Measurements from ENCODE around the gene FAR2.
"Not testable (repeated sequence)": the region's sequence is repeated elsewhere in the genome, so short reads cannot be mapped to it uniquely, and the experiment has no call there.

Gene FAR2

DNA sequence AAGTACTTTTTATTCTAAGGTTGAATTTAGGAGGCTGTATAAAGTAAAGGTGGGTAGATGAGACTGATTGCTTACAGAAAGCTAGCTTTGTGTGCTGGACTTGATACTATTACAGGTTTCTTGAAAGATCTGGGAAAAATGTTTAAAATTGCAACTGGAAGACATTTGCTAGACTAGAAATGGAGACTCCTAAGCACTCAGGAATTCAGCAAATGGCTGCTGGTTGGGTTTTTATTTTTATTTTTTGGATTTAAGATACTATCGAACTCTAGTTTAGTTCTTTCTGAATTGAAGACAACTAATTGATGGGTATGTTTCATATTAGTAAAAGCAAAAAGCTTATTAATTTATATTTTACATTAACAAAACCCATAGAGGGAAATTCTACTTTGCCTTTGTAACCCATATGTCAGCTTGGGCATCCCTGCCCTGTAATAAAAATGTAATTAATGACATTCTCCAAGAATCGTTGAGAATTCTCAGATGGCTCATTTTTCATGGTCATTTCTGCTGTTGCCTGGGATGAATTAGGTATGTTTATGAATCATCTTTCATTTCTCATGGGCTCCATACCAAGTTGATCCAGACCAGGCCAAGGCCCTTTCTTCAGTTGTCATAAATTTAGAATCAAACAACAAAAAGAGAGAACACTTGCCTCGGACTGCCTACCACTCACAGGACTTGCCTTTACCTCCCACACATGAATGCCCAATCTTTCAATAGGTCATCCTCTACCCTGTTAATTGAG lies 129.8 kb downstream of the FAR2 start:
- no peak for DNase-seq (ENCODE audit: low read depth, low spot score)

GRCh38 chr12:29281371-29282005 lies 132.4 kb downstream of the FAR2 start:
- DNase-seq (ENCODE audit: low read depth, low spot score), result no peak

DNA sequence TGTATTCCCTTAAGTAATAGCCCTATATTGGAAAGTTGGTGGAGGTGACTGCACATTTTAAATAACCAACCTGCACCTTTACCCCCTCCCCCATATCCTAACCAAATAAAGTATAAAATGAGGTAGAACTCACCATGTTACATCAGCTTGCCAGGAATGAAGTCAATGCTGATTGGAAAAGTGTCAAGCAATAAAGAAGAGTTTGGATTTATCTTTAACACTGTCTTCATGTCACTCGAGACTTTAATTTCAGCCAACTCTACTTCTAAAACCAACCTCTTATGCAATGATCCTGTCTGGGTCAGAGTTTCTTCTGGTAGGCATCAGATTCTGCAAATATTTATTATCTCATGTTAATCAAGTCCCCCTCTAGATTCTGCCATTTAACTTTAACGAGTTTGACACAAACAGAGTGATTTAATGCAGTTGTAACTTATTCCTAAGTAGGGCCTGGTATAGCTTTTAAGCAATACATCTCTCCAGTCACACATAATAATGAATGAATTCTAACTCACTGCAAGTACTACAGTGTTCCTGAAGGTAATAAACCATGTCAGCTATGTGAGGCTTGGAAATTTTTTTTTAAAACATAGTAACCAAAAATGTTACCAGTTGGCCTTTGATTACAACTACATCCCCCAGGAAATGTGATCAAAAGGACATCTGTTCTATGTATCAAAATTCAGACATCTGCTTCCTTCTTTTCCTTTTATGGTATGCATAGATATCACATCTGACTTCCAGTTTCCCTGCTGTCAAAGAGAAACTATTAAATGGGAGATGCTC lies 133.1 kb downstream of the FAR2 start:
- no peak for DNase-seq (ENCODE audit: low read depth, low spot score)

DNA sequence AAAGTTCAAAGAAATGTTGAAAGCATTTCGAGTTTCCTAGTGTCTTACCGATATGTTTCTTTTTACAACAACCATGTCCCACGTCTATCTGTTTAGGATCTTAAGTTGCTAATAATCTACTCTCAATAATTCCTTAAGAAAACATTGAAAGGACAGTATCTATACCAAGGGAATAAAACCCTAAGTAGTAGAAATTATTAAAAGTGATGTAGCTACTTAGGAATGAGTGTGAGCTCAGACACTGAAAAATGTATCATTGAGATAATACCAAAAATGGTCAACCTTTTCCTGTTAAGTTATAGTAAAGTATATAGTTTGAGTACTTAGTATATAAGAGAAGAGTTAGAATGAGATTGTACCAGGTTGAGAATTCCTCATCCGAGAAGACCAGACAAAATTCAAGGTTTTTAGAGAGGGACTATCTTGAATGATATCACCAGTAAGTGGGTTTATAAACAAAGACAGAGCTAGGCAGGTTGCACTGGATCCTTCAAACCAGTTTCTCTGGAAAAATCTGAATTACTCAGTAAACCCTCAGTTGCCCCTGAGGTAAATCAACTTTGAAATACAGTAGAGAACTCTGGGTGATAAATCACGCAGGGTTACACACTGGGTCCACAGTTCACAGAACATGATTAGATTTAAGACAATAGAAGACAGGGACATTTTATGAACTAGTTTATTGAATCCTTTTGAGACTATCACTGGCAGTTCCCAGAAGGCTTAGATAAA lies 135.1 kb downstream of the FAR2 start:
- no peak for DNase-seq (ENCODE audit: low read depth, low spot score)

DNA sequence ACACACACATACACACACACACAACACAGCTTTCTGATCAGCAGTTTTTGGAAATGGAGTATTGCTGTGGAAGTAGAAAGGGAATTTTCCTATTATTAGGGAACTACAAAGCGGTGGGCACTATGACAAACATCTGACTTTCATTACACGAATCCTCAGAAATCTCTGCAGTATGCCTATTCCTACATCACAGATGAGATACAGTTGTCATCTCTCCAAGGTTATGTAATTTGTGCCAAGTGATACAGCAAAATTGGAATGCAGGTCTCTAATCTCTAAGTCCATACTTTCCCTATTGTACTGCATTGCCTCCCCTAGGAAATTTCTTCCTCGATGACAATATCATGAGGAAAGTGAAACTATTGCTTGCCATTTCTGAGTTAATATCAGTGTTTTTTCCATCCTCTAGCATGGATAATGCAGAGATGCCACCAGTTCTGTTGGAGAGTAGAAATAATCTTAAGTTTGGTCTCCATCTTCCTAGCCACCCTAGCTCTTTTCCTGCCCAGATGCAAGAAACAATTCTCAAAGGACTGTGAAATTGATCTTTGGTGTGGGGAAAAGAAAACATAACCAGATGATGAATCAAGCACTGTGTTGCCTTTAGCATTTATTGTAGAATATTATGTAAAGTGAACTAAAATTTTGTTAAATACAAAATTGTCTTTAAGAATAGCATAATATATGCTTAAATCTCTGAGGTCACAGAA lies 137.2 kb downstream of the FAR2 start:
- DNase-seq (ENCODE audit: low read depth, low spot score), result no peak

- DNase-seq (ENCODE audit: low read depth, low spot score), result no peak
Observed at GRCh38 chr12:29287622-29288021, 138.5 kb downstream of the FAR2 start.

DNA sequence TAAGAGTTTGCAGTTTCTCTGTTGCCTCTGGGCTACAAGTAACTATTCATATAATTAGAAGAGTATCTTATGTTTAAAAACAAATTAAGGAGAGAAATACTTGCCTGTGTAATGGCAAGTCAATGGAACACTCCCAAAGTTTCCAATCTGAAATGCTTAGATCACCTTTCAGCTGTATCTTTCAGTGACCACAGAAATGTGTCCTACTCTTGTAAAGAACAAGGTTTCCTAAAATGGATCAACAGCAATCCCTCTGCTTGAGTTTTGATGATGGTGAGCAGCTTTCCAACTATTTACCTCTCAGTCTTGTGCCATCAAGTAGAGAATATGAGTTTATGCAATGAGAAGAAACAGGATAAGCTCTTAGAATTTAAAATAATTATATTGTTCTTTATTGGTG lies 139.0 kb downstream of the FAR2 start:
- no peak for DNase-seq (ENCODE audit: low read depth, low spot score)

- DNase-seq (ENCODE audit: low read depth, low spot score), result not testable (repeated sequence)
Observed at GRCh38 chr12:29290475-29290874, 141.4 kb downstream of the FAR2 start.

GRCh38 chr12:29291226-29291625 lies 142.1 kb downstream of the FAR2 start:
- DNase-seq (ENCODE audit: low read depth, low spot score), result no peak

GRCh38 chr12:29299633-29300032 lies 150.6 kb downstream of the FAR2 start:
- no peak for DNase-seq (ENCODE audit: low read depth, low spot score)

DNA sequence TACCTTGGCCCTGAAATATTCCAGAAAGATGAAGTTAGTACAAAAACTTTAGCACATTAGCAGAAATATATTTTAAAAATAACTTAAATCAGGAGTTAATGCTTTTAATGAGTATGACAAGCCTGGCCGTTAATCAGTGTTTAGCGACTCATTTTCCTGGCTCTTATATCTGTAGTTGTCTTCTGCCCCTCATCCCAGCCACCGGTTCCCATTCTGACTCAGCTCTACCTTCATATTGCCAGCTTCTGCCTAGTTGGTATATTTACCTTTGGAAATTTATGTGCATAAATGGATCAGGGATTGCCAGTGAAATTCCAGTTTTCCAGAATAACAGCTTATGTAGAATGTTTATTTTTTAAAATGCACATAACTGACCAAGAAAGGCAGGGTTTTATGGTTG lies 152.0 kb downstream of the FAR2 start:
- DNase-seq (ENCODE audit: low read depth, low spot score), result no peak

- DNase-seq (ENCODE audit: low read depth, low spot score), result no peak
Observed at GRCh38 chr12:29304388-29304787, 155.3 kb downstream of the FAR2 start.

GRCh38 chr12:29306266-29306665 lies 157.2 kb downstream of the FAR2 start:
- no peak for DNase-seq (ENCODE audit: low read depth, low spot score)

DNA sequence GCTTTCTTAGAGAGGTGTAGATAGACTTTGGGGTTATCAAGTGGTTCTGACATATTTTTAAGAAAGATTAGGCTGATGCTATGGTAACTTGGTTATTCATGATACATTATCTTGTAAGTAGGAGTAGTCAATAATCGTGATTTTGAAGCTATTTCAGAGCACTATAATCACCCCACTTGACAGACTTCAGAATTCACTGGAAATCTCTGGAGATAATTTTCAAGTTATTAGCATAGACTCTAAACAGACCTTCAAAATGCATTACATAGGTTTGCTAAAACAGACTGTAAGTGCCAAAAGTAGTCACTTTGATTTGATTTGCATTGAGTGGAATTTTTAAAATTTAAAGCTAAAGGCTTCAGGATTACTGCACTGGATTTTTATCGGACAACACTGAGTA lies 157.6 kb downstream of the FAR2 start:
- no peak for DNase-seq (ENCODE audit: low read depth, low spot score)

GRCh38 chr12:29309320-29309902 lies 160.3 kb downstream of the FAR2 start:
- no peak for DNase-seq (ENCODE audit: low read depth, low spot score)

GRCh38 chr12:29310899-29311298 lies 161.8 kb downstream of the FAR2 start:
- no peak for DNase-seq (ENCODE audit: low read depth, low spot score)

DNA sequence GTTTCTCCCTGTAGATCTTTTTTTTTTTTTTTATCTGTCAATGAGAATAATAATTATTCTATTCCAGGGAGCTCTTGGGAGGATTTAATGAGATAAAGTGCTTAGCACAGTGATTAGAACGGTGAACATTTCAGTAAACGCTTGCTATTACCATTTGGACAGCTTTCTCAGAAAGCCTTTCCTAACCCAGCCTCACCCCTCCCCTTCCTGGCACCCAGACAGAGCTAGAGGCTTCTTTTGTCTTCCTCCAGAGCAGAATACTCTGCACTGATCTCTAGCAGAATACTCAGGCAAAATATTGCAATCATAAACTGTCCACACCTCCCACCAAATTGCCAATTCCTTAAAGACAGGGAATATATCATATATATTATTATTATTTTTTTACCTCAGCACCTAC lies 165.3 kb downstream of the FAR2 start:
- no peak for DNase-seq (ENCODE audit: low read depth, low spot score)

DNA sequence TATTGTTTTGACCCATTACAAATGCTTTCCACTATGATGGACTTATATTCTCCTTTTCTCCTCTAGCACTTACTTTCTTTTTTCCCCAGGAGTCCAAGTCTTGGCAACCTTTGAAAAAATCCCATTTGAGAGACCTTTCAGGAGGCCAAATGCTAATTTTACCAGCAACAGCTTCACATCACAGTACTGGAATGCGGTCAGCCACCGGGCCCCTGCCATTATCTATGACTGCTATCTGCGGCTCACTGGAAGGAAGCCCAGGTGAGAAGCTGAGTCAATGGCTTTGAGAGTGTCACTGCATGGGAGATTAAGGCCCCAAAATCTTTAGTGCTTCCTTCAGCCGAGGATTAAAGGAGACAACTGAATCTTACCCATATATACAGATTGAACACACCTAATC lies 167.7 kb downstream of the FAR2 start:
- no peak for DNase-seq (ENCODE audit: low read depth, low spot score)

DNA sequence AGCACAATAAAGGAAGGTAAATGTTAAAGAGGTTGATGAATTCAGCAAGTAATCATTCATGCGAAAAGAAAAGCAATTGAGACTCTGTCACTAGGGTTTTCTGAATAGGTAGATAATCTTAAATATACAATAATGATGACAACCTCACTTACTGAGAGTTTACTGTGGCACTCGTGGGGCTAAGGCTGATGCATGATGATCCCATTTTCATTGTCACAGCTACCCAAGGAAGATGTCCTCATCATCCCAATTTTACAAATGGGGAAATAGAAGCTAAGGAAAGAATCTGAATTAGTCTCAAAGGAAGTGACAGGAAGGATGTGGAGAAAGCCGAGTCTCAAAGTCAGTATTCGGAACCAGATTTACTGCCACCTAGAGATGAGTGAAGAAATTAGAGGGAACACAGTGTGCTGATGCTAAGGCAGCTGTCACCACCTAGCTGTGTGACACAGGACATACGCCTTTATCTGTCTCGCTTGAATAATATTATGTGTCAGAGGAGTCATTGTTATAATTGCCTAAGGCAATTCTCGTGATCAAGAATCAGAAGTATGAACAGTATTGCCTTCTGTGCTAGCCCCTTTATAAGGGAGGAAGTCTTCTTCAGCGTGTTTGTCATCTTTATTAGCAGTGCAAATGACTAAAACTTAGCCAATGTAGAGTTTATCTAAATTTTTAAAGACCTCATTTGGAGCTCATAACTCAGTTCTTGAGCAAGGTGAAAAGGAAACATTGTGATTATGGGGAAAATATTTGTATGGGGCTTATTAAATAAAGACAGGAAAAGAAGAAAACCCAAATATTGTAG lies 168.7 kb downstream of the FAR2 start:
- DNase-seq (ENCODE audit: low read depth, low spot score), result no peak
